HepG2 (cell line): Measurements from ENCODE around the gene MED19. TPM values are rescaled to one million over a fixed set of nuclear protein-coding genes. Genes with fewer than 3 reads are reported as not detected.
A peak's percentile ranks its signal among the peaks of the same experiment; 100 is the strongest.

Source experiments
- DNMT3B ChIP-seq: conservative IDR thresholded peaks from 2 replicates; pipeline ENCODE4 v1.6.1; 2016; ENCODE audit warnings: missing biosample characterization, control low read depth
- HMG20B ChIP-seq: conservative IDR thresholded peaks from 2 replicates; pipeline ENCODE4 v1.6.1; 2016; ENCODE audit warnings: missing genetic modification reagents, missing compliant biosample characterization
- IKZF4 ChIP-seq: sonication (generic); formaldehyde crosslinking; IDR thresholded peaks from 2 replicates; pipeline ENCODE4 v1.5.1; 2020; ENCODE audit warnings: borderline replicate concordance, mild to moderate bottlenecking, low read depth, missing genetic modification reagents; ENCODE audit errors: not compliant biosample characterization
- JUN ChIP-seq: sonication (generic); formaldehyde crosslinking; IDR thresholded peaks from 2 replicates; pipeline ENCODE4 v1.4.0; 2020; ENCODE audit warnings: mild to moderate bottlenecking, missing genetic modification reagents
- NONO ChIP-seq, 2 experiments: fragments of 450-650 bp in 1 of 2; sonication (generic) in 1 of 2; formaldehyde crosslinking in 1 of 2; IDR thresholded peaks in 1 of 2; conservative IDR thresholded peaks in 1 of 2; 2 replicates each; pipeline versions ENCODE4 v1.6.1 to v1.8.0; 2017 to 2022; ENCODE audit warnings: mild to moderate bottlenecking in 1 of 2, missing genetic modification reagents in 1 of 2, moderate library complexity in 1 of 2
- SALL1 ChIP-seq: sonication (generic); formaldehyde crosslinking; IDR thresholded peaks from 2 replicates; pipeline ENCODE4 v1.8.0; 2022; ENCODE audit warnings: mild to moderate bottlenecking, missing genetic modification reagents
- SMYD3 ChIP-seq: sonication (generic); formaldehyde crosslinking; IDR thresholded peaks from 2 replicates; pipeline ENCODE4 v1.8.1; 2023; ENCODE audit warnings: mild to moderate bottlenecking, missing genetic modification reagents
- WIZ ChIP-seq: sonication (generic); formaldehyde crosslinking; IDR thresholded peaks from 2 replicates; pipeline ENCODE4 v1.5.1; 2020; ENCODE audit warnings: mild to moderate bottlenecking, missing genetic modification reagents
- ZKSCAN1 ChIP-seq: fragments of 150-350 bp; IDR thresholded peaks from 2 replicates; pipeline ENCODE4 v1.6.1; 2014; ENCODE audit warnings: low read length
- ZNF562 ChIP-seq: sonication (generic); formaldehyde crosslinking; IDR thresholded peaks from 2 replicates; pipeline ENCODE4 v1.8.0; 2022; ENCODE audit warnings: missing genetic modification reagents, borderline replicate concordance
- ZNF652 ChIP-seq: IDR thresholded peaks from 2 replicates; pipeline ENCODE4 v1.6.1; 2016; ENCODE audit warnings: low read depth, borderline replicate concordance
- ZNF703 ChIP-seq: sonication (generic); formaldehyde crosslinking; IDR thresholded peaks from 2 replicates; pipeline ENCODE4 v1.5.1; 2020; ENCODE audit warnings: missing genetic modification reagents, mild to moderate bottlenecking, moderate library complexity, borderline replicate concordance
- ZNF75D ChIP-seq: sonication (generic); formaldehyde crosslinking; IDR thresholded peaks from 2 replicates; pipeline ENCODE4 v1.8.1; 2023; ENCODE audit warnings: missing genetic modification reagents, mild to moderate bottlenecking, borderline replicate concordance
- ZNF782 ChIP-seq: sonication (generic); formaldehyde crosslinking; IDR thresholded peaks from 2 replicates; pipeline ENCODE4 v1.4.0; 2020; ENCODE audit warnings: missing genetic modification reagents, mild to moderate bottlenecking, borderline replicate concordance
- polyA plus RNA-seq, 8 experiments: library from polyadenylated mRNA; depleted of rRNA in 3 of 8; stranded (reverse) in 7 of 8; unstranded in 1 of 8; fragments of >200 nt; fragmentation: Illumina TruSeq in 4 of 8; extraction: Trizol in 4 of 8; gene quantifications; 2 replicates each; pipeline versions ENCODE4 v1.2.1 to v1.2.3, GENCODE V29; 2011 to 2016; ENCODE audit warnings: low read depth in 4 of 8, missing spikeins in 1 of 8, mixed read lengths in 1 of 8; ENCODE audit not compliant: insufficient read depth in 1 of 8
- total RNA-seq, 5 experiments: library from RNA; depleted of rRNA; stranded (reverse); fragments of >200 nt; fragmentation: Illumina TruSeq; extraction: Trizol; gene quantifications; 2 replicates each; pipeline ENCODE4 v1.2.3, GENCODE V29; 2016; ENCODE audit warnings: low read depth in 1 of 5
- TF ChIP-seq, protein P1 (sequence below): sonication (generic); formaldehyde crosslinking; IDR thresholded peaks from 2 replicates; pipeline ENCODE4 v1.4.0; 2020; ENCODE audit warnings: missing genetic modification reagents
- TF ChIP-seq, protein P2 (sequence below): fragments of 450-650 bp; IDR thresholded peaks from 2 replicates; pipeline ENCODE4 v1.6.1; 2016
- TF ChIP-seq, protein P3 (sequence below): sonication (generic); formaldehyde crosslinking; IDR thresholded peaks from 2 replicates; pipeline ENCODE4 v1.4.0; 2020; ENCODE audit warnings: missing genetic modification reagents; ENCODE audit errors: not compliant biosample characterization
- TF ChIP-seq, protein P4 (sequence below): sonication (generic); formaldehyde crosslinking; IDR thresholded peaks from 2 replicates; pipeline ENCODE4 v1.8.1; 2023; ENCODE audit warnings: mild to moderate bottlenecking, missing genetic modification reagents, borderline replicate concordance
- TF ChIP-seq, protein P5 (sequence below): sonication (generic); formaldehyde crosslinking; IDR thresholded peaks from 2 replicates; pipeline ENCODE4 v1.9.0; 2021; ENCODE audit warnings: missing genetic modification reagents, borderline replicate concordance
- TF ChIP-seq, protein P6 (sequence below): sonication (generic); formaldehyde crosslinking; IDR thresholded peaks from 2 replicates; pipeline ENCODE4 v1.9.0; 2021; ENCODE audit warnings: missing genetic modification reagents, mild to moderate bottlenecking, borderline replicate concordance

MED19 gene
- total and polyA plus RNA-seq, 2 of the 13 experiments (the other 11 are each of a cell fraction or from before 2014, with no cell fraction given) = 12.9 to 13.8 TPM

DNA sequence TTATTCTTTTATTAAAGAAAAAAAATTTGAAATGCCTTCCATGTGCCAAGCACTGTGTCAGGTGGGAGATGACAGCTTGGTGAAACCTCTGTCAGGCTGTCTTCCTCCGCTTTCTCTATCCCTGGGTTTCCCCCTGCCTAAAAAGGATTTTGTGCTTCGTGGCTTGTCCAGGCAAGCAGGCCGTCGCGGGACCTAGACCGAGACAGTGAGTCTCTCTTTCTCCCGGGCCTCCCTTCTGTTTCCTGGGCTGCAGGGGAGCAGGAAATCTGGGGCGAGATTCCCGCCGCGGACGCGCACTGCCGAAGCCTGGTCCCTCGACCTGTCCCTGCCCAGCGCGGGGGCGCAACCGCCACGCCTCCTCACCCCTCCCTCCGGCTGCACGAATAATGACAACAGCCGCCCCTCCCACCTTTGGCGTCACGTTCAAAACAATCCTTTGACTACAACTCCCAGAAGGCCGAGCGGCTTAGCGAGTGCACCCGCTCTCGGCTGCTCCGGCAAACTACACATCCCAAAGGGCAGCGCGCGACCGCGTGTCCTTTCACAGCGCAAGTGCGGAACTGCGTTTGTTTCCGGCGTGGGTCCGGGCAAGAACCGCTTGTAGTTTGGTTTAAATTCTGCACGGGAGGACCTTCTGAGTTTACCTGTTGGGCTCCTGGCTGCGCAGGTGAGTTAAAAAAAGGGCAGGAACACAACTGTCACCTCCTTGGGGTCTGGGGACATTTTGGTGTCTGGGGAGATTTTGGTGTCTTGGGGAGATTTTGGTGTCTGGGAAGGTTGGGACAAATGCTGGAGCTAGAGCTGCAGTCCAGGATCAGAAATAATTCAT is 54.6 kb downstream of the MED19 start, which contains the start of gene CLP1 (continued):
- TF ChIP-seq HMG20B = 0 out of 2 replicates have a peak, but pooled peaks have one; percentile 13
- no peak for TF ChIP-seq ZNF75D
- no peak; the same call in 1 of the 2 replicates for TF ChIP-seq DNMT3B (CRISPR knock-in tag)
- TF ChIP-seq, protein P1, sequence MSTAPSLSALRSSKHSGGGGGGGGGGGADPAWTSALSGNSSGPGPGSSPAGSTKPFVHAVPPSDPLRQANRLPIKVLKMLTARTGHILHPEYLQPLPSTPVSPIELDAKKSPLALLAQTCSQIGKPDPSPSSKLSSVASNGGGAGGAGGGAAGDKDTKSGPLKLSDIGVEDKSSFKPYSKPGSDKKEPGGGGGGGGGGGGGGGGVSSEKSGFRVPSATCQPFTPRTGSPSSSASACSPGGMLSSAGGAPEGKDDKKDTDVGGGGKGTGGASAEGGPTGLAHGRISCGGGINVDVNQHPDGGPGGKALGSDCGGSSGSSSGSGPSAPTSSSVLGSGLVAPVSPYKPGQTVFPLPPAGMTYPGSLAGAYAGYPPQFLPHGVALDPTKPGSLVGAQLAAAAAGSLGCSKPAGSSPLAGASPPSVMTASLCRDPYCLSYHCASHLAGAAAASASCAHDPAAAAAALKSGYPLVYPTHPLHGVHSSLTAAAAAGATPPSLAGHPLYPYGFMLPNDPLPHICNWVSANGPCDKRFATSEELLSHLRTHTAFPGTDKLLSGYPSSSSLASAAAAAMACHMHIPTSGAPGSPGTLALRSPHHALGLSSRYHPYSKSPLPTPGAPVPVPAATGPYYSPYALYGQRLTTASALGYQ (CRISPR knock-in tag) = peak; percentile 20; the same call in 1 of the 2 replicates
- TF ChIP-seq, protein P2, sequence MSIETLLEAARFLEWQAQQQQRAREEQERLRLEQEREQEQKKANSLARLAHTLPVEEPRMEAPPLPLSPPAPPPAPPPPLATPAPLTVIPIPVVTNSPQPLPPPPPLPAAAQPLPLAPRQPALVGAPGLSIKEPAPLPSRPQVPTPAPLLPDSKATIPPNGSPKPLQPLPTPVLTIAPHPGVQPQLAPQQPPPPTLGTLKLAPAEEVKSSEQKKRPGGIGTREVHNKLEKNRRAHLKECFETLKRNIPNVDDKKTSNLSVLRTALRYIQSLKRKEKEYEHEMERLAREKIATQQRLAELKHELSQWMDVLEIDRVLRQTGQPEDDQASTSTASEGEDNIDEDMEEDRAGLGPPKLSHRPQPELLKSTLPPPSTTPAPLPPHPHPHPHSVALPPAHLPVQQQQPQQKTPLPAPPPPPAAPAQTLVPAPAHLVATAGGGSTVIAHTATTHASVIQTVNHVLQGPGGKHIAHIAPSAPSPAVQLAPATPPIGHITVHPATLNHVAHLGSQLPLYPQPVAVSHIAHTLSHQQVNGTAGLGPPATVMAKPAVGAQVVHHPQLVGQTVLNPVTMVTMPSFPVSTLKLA = peak; percentile 88
- peak; percentile 89 for TF ChIP-seq SALL1
- TF ChIP-seq, protein P3, sequence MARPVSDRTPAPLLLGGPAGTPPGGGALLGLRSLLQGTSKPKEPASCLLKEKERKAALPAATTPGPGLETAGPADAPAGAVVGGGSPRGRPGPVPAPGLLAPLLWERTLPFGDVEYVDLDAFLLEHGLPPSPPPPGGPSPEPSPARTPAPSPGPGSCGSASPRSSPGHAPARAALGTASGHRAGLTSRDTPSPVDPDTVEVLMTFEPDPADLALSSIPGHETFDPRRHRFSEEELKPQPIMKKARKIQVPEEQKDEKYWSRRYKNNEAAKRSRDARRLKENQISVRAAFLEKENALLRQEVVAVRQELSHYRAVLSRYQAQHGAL (CRISPR knock-in tag) = no peak
- TF ChIP-seq, protein P4, sequence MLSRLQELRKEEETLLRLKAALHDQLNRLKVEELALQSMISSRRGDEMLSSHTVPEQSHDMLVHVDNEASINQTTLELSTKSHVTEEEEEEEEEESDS (CRISPR knock-in tag) = no peak
- TF ChIP-seq ZNF782 (CRISPR knock-in tag) = no peak
- TF ChIP-seq, protein P5, sequence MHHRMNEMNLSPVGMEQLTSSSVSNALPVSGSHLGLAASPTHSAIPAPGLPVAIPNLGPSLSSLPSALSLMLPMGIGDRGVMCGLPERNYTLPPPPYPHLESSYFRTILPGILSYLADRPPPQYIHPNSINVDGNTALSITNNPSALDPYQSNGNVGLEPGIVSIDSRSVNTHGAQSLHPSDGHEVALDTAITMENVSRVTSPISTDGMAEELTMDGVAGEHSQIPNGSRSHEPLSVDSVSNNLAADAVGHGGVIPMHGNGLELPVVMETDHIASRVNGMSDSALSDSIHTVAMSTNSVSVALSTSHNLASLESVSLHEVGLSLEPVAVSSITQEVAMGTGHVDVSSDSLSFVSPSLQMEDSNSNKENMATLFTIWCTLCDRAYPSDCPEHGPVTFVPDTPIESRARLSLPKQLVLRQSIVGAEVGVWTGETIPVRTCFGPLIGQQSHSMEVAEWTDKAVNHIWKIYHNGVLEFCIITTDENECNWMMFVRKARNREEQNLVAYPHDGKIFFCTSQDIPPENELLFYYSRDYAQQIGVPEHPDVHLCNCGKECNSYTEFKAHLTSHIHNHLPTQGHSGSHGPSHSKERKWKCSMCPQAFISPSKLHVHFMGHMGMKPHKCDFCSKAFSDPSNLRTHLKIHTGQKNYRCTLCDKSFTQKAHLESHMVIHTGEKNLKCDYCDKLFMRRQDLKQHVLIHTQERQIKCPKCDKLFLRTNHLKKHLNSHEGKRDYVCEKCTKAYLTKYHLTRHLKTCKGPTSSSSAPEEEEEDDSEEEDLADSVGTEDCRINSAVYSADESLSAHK (CRISPR knock-in tag) = no peak
- no peak for TF ChIP-seq ZNF562 (CRISPR knock-in tag)
- peak; percentile 47; the same call in 1 of the 2 replicates for TF ChIP-seq WIZ (CRISPR knock-in tag)
- TF ChIP-seq SMYD3 (CRISPR knock-in tag) = 0 out of 2 replicates have a peak, but pooled peaks have one; percentile 35
- TF ChIP-seq IKZF4 = peak; percentile 37
- TF ChIP-seq JUN = 0 out of 2 replicates have a peak, but pooled peaks have one; percentile 26
- no peak for TF ChIP-seq ZNF652 (CRISPR knock-in tag)
- no peak for TF ChIP-seq ZKSCAN1
- TF ChIP-seq ZNF703 = no peak
- TF ChIP-seq, protein P6, sequence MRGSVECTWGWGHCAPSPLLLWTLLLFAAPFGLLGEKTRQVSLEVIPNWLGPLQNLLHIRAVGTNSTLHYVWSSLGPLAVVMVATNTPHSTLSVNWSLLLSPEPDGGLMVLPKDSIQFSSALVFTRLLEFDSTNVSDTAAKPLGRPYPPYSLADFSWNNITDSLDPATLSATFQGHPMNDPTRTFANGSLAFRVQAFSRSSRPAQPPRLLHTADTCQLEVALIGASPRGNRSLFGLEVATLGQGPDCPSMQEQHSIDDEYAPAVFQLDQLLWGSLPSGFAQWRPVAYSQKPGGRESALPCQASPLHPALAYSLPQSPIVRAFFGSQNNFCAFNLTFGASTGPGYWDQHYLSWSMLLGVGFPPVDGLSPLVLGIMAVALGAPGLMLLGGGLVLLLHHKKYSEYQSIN (CRISPR knock-in tag) = no peak
- TF ChIP-seq NONO (IDR thresholded peaks at IDR 0.05) = no peak
- TF ChIP-seq NONO (CRISPR knock-in tag; conservative IDR thresholded peaks at IDR 0.05) = peak; percentile 91
